Left renal cortex interstitium (tissue), 4 donors: ENCODE measurements around the gene SCN11A. TPM values are rescaled to one million over a fixed set of nuclear protein-coding genes. Genes with fewer than 3 reads are reported as not detected.

Source experiments
- DNase-seq, 4 donors: peaks; one replicate each; pipeline ENCODE4 v3.0.0-alpha.2; 2013; ENCODE audit warnings: low read depth in 4 of 4, low spot score in 2 of 4, missing footprints in 1 of 4
- polyA plus RNA-seq, 4 donors: library from polyadenylated mRNA; unstranded; fragments of 120-200 nt; gene quantifications; one replicate each; pipeline ENCODE4 v1.2.1, GENCODE V29; 2013; ENCODE audit not compliant: insufficient read length in 4 of 4

SCN11A gene
- 1 to 10 TPM in 2 of 4 donors, under 1 TPM in 2; 0.62 to 2.2 (median 1.0) TPM for polyA plus RNA-seq

- DNase-seq, result peak; percentile 88 to 96 (median 94)
These were observed at the start of gene SCN11A, which contains the start of gene WDR48 for GRCh38 chr3:39051649-39052561. SCN11A (minus strand) TSS chr3:39051944; CDS start chr3:38950362, 101,582 bp downstream. WDR48 (plus strand) TSS chr3:39052016; CDS start chr3:39052026, 10 bp downstream.

- no peak for DNase-seq
These were observed 49.4 kb upstream of the SCN11A start for GRCh38 chr3:39101022-39101689.

DNA sequence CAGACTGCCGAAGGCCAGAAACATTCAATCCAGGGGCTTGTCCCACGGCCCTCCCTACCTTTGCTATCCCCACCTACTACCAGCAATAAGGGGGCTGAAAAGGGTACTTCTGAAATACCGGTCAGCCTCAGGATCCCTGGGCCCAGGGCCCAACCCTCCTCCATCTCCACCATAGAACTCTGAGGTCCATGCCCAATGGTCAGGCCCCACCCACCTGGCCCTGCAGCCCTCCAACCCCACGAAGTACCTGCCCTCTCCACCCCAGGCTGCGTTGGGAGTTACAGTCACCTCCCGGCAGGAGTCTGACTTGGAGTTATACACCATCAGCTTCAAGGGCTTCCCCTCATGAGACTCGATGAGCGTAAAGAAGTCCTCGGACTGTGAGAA, 48.7 kb upstream of the SCN11A start:
- DNase-seq, result no peak

DNA sequence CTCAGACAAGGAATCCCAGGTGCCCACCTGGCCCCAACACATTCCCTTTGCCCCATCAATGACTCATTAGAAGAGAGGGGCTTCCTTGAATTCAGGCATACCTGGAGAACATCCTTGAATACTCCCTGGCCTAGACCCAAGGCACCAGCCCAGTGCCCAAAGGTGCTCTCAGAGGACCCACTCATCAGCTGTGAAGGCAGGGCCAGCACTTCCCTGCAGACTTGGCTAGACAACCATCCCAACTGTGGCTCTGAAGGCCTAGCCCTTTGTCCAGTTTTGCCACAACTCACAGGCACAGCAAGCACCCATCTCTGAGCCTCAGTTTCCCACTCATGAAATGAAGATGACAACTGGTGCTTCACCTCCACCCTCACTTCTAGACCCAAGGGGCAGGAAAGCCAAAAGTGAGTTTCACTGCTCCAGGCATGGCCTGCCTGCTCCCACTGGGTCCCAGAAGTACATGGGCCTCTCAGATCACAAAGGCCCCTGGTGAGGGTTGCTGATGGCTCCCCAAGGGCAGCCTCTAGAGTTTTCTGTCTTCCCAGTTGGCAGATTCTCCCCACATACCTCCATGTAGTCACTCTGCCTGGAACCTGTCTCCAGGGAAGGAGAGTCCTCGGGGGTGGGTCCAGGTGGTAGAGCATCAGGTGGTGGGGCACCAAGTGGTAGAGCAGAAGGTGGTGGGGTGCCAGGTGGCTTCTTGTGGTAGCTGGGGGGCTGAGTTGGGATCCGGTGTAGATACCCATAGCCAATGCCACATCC, 48.2 kb upstream of the SCN11A start:
- DNase-seq, result no peak

DNA sequence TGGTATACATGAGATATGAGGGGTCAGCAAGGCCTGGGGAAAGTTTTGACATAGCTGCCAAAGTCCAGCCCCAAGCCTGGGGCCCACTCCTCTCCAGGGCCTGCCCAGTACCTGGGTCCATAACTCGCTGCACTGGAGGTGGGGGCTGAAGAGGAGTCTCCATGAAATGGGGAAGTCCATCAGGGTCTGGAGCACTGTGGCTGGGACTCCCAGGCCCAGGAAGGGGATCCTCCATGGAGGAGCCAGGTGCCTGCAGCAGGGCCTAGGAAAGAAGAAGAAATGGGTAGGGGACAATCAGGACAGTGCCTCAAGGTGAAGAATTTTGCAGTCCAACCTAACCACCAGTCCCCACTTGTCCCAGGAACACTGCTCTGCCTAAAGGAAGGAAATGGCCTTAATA, 47.5 kb upstream of the SCN11A start:
- DNase-seq, result no peak

GRCh38 chr3:39098473-39099000, 46.8 kb upstream of the SCN11A start:
- no peak for DNase-seq

DNA sequence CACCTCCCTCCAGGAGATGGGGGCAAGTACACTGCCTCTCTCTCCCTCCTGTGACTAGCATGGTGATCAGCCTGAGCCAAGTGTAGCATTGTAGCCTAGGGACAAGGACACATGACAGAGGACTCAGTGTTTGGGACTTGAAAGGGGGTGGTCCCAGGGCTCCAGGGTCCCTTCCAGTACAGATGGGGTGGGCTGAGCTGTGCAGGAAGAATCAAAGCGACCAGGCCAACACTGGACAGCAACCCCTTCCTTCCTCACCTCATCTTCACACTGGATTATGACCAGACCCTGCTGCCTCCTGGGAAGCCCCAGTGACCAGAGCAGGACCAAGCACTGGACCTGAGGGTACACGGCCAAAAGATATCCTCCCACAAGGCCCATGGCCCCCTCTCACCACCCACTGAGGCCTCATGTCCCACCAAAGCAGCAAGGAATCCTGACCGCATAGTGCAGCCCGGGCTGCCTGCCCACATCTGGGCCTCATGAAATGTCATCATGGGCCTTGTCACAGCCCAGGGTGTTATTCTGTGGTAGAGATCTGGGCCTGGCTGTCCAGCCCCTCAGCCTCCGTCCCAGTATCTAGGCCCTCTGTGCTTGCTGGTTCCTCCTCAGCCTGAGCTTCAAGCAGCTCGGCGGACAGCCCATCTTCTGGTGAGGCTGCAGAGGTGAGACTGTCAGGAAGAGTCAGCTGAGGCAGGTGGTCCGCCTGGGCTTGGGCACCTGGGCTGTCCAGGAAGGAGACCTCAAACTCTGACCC, 46.1 kb upstream of the SCN11A start:
- no peak for DNase-seq

DNA sequence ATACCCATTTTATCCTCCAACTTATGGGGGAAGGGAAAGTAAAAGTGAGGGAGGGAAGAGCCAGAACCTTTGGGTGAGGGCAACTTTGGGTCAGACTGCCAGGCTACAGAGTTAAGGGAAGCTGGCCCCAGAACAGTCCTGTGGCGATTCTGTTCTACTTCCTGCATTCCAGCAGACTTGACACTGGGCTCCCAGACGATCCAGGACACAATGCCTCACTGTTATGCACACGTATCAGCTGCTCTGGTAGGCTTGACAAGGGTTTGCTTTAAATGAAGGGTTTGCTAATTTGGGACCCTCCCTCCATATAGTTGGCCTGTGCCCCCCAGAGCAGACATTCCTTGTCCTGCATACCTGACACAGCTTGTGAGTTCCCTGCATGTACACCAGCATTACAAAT, 45.0 kb upstream of the SCN11A start:
- no peak for DNase-seq

DNA sequence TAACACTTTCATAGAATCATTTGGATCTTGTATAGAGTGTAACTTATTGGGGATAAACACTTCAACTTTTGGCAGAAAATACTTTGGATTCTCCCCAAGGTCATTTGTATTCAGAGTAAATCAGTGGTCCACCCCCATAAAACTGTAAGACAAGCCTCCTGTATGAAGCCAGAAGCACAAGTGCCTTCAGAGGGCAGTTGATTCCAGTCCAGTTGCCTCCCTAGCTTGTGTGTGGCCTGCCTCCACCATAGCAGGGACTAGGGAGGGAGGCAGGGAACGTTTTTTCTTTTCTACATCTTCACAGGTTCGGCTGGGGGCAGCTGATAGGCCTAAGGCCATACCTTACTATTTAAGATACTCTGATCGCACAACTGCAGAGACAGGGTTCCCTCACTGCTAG, 44.0 kb upstream of the SCN11A start:
- no peak for DNase-seq

- no peak for DNase-seq
These were observed 43.3 kb upstream of the SCN11A start for GRCh38 chr3:39094851-39095677.

- no peak for DNase-seq
These were observed 39.2 kb upstream of the SCN11A start for GRCh38 chr3:39090922-39091321.

GRCh38 chr3:39088889-39089288, 37.1 kb upstream of the SCN11A start:
- no peak for DNase-seq

DNA sequence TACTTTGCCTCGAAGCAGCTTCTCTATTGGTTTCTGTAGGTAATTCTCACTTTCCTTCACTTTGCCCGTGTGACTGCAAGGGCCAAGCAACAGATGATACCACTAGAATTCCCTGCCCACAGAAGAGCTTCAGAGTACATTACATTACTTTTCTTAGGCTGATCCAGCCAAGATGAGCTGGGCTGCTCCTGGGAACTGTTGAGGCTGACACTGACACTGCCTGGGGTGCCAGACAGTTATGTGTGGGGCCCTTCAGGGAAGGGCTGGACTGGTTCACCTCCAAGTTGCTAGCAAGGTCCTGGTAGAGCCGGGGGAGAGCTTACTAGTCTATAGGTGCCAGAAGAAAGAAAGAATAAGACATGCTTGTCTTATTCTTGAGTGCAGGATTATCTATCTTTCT, 36.7 kb upstream of the SCN11A start:
- DNase-seq, result no peak

GRCh38 chr3:39086144-39086543, 34.4 kb upstream of the SCN11A start:
- no peak for DNase-seq

- DNase-seq, result no peak
These were observed 31.0 kb upstream of the SCN11A start for GRCh38 chr3:39082666-39083313.

GRCh38 chr3:39080026-39080425, 28.3 kb upstream of the SCN11A start:
- DNase-seq, result no peak

GRCh38 chr3:39079530-39079929, 27.8 kb upstream of the SCN11A start:
- DNase-seq, result no peak

GRCh38 chr3:39075910-39076309, 24.2 kb upstream of the SCN11A start:
- DNase-seq, result no peak

DNA sequence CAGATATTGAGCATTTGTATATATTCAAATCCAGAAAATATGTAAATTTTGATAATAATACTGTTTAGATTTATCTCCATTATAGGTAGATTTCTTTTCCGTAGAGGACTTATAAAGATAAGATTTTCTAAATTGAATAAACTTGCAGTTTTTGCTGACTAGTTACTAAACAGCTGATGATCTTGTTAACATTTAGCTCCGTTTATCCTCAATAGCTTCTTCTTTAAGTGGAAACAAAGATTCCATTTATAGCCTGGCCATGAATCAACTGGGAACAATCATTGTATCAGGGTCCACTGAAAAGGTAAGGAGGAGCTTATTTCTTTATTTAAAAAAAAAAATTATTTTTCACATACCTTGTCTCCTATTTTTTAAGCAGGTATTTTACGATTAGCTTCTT, 16.8 kb upstream of the SCN11A start:
- DNase-seq, result no peak
